GM21526 (cell line): ENCODE data around the gene GGT1.
"Not testable (repeated sequence)": the region's sequence is repeated elsewhere in the genome, so short reads cannot be mapped to it uniquely, and the experiment has no call there.

Experiments
- ATAC-seq: cut with Tn5 transposase; IDR thresholded peaks from one replicate; pipeline ENCODE4 v1.9.1; 2021; ENCODE audit warnings: moderate library complexity; ENCODE audit not compliant: unreplicated experiment, low FRiP score

Gene GGT1

DNA sequence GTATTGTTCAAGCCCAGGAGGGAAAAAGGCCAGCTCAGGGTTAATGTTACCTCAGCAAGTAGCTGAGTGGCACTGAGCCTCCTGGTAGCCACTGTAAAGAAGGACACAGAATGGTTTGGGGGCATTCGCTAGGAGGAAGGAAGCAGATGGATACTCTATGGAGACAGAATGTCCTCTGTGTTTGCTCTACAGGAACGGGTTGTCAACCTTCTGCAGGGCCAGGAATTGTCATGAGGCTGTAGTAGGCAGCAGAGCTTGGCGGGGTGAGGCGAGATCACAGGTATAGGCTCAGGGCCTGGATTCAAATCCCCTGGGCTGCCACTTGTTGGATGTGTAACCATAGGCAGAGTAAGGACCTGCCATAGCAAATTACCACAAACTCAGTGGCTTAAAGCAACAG is 7.1 kb upstream of the GGT1 start:
- ATAC-seq = no peak

- ATAC-seq = not testable (repeated sequence)
These were observed 5.9 kb upstream of the GGT1 start for GRCh38 chr22:24597076-24597475.

DNA sequence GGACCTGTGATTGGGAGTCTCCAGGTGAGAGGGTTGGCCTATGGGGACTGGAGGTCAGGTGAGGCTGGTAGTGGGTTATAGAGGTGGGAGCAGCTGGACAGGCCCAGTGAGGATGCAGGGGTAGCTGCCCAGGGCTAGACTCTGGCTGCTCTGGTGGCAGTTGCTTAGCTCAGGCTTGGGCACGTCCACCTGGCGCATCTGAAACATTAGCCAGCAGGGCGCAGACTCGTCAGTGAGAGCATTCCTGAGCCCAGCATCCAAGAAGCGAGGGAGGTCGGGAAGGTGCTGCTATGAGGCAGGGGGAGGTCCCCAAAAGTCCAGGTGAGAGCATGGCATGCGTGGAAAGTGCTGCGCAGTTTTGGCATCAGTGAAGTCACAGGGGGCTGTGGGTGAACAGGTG is 3.5 kb upstream of the GGT1 start:
- ATAC-seq = no peak

DNA sequence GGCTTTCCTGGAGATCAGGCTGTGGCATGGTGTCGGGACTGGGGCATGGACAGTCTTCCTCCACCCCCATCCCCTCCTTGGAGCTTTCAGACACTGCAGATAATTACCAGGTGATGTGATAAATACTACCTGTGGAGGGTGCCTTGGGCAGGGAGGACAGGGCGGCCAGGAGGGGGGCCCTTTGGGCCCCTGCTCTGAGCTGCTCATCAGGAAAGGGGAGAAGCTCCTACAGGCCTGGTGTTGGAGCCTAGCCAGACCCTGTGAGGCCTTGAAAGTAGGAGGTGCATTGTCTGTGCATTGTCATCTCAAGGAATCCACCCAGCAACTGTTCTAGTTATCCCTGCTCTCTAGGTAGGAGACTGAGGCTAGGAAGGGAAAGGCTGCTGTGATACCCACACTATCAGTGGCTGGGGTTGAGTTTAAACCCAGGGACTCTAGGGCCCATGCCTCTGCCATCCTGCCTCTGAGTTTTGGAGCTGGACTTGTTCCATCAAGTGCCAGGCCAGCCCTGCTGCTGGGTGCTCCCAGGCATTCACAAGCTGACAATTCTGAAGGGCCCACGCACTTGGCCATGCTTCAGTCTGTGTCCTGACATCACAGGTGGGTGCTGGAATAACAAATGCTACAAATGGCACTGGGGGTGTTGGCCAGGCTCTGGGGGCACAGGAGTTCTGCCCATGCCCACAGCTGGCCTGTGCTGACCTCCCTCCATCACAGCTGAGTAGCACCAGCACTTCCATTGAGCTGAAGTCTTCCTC is 2.9 kb upstream of the GGT1 start:
- not testable (repeated sequence) for ATAC-seq

DNA sequence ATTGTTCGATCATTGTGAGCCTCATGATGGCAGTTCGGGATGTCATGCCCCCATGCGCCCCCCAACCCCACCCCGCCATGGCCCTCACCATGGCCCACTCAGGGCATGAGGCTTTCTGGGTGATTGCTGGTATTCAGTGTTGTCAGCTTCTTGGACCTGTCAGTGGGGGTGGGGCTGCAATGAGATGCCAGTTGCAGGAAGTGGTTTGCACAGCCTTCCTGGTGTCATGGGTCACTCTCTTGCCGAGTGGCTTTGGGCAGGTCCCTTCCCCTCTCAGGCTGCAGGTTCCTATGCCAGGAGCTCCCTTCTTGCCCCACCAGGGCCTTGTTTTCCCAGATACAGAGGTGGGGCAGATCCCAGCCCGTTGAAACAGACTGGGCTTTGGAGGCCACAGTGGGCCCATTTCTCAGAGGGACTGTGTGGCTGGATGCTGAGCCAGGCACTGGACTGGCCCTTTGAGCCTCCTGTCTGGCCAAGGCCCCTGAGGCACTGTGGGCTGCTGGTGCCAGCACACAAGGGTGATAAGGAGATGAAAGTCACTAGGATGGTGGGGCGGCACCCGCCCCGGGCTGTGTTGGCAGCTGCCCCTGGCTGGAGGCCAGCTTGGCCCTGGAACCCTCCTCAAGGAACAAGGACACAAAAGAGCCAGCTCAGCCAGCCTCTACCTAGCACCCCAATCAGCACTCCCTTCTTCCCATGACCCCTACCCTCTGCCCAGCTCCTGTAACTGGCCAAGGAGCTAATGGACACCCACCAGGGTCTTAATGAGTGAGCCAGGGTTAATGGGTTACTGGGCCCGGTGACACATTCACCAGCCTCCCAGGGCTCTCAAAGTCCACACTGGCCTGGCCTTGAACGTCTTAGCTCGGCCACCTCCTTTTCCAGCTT is 1.5 kb upstream of the GGT1 start:
- ATAC-seq = no peak

DNA sequence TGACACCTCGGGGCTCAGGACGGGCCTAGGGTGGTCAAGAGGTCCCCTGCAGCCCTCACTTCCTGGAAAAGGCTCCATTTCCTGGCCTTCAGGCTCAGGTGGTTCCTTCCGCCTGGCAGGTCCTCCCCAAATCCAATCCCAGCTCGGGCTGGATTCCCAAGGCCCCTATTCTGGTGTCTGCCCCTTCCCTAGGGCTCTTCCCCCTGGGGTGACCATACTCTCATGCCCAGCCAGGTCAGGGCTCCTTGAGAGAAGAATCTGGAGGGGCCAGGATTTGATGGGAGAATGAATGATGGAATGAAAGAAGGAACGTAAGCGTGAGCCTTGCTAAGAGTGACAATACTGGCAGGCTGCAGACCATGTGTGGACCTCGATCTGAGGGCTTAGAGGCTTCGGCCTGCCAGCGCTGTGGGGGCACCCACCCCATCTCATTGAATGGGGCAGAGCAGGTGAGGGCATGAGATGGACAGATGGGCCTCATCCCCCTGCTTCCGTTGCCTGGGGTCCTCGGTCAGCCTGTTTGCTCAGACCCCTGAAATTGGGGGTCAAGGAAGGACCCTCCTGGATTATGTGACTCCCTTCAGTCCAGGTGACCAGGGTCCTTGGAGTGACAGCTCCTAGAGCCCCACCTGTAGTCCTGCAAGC is 766 bp upstream of the GGT1 start:
- not testable (repeated sequence) for ATAC-seq

GRCh38 chr22:24603770-24604629 is 1.0 kb downstream of the GGT1 start:
- not testable (repeated sequence) for ATAC-seq

- not testable (repeated sequence) for ATAC-seq
These were observed 3.3 kb downstream of the GGT1 start for GRCh38 chr22:24606340-24606739.

GRCh38 chr22:24607429-24607983 is 4.5 kb downstream of the GGT1 start:
- ATAC-seq = not testable (repeated sequence)

DNA sequence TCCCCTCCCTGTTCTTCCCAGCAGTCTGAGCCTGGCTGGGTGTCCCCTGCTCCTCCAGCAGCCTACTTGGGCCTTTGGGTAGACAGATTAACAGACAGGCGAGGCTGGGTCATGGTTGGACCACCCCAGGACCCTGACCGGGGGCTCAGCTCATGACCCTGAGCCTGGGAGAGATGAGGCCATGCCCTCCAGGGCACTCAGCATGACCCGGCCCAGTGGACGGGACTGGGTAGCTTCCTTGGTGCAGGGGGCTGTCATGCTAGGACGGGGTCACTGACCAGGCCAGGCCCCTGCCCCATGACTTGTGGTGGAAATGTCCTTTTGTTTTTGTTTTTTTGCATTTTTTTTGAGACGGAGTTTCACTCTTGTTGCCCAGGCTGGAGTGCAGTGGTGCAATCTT is 5.3 kb downstream of the GGT1 start:
- not testable (repeated sequence) for ATAC-seq

- ATAC-seq = not testable (repeated sequence)
These were observed 6.9 kb downstream of the GGT1 start for GRCh38 chr22:24609888-24610287.

GRCh38 chr22:24614794-24615193 is 11.8 kb downstream of the GGT1 start:
- not testable (repeated sequence) for ATAC-seq

- not testable (repeated sequence) for ATAC-seq
These were observed 18.3 kb downstream of the GGT1 start for GRCh38 chr22:24621244-24621643.

- ATAC-seq = not testable (repeated sequence)
These were observed 19.6 kb downstream of the GGT1 start for GRCh38 chr22:24622596-24622995.

DNA sequence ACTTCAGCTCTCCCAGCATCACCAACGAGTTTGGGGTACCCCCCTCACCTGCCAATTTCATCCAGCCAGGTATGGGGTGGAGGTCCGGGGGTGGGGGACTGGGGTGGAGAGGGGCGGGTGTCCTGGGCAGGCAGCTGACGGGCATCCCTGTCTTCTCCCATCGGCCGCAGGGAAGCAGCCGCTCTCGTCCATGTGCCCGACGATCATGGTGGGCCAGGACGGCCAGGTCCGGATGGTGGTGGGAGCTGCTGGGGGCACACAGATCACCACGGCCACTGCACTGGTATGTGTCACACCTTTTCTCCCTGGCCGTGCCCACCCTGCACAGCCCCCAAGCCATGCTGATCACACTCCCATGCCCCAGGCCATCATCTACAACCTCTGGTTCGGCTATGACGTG is 24.9 kb downstream of the GGT1 start:
- ATAC-seq = not testable (repeated sequence)

DNA sequence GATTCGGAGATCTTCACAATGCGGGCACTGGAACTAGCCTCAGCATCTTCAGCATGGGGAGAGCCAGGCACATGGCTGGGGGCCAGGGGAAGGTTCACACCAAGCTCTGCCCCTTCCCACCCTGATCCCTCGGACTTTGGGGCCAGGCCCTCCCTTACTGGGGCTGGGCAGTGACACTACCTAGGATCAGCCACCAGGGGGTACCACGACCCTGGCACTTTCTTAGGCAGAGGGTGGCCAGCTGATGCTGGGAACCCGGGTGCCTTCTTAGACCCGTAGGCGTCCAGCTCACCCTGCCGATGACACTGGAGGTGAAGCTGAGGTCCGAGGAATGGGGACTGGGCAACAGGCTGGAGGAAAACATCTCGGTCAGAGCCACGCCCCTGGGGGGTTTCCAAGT is 26.1 kb downstream of the GGT1 start:
- ATAC-seq = not testable (repeated sequence)

GRCh38 chr22:24630812-24631427 is 27.9 kb downstream of the GGT1 start:
- not testable (repeated sequence) for ATAC-seq

GRCh38 chr22:24631430-24632122 is 28.6 kb downstream of the GGT1 start:
- ATAC-seq = not testable (repeated sequence)

DNA sequence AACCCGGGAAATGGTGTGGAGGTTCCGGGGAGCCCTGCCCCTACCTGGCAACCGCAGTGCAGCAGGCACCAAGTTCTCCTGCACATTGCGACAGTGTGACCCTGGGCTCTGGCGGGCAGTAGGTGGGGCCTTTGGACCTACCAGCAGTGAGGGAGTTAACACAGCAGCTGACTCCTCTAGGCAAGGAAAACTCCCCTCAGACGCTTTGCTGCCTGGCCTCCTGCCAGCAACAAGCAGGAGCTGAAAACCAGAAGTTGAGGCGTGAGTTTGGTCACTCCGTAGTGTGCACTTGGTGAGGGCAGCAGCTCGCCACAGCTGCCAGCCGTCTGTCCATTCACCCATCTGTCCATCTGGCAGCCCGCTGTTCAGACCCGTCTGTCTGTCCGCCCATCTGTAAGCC is 29.6 kb downstream of the GGT1 start:
- not testable (repeated sequence) for ATAC-seq
